Brain pericyte (primary cell): ENCODE data around the gene OR8U1.
"Not testable (repeated sequence)": the region's sequence is repeated elsewhere in the genome, so short reads cannot be mapped to it uniquely, and the experiment has no call there.

Source experiments
- DNase-seq: peaks from one replicate; pipeline ENCODE4 v3.0.0-alpha.2; 2012; ENCODE audit warnings: low read depth, low spot score

Gene OR8U1

GRCh38 chr11:56375324-56375723 lies at the start of gene OR8U1:
OR8U1 (plus strand) TSS chr11:56375624; CDS start chr11:56375624, 0 bp downstream.
- no peak for DNase-seq

- peak; percentile 2 for DNase-seq
These were observed 43.4 kb upstream of the OR8U1 start for GRCh38 chr11:56331861-56332491.

GRCh38 chr11:56333156-56333555 lies 42.3 kb upstream of the OR8U1 start:
- no peak for DNase-seq

GRCh38 chr11:56340289-56340688 lies 35.1 kb upstream of the OR8U1 start:
- DNase-seq = no peak

GRCh38 chr11:56345739-56346138 lies 29.7 kb upstream of the OR8U1 start, which contains the start of gene OR8K1:
OR8K1 (plus strand) TSS chr11:56346039; CDS start chr11:56346039, 0 bp downstream.
- no peak for DNase-seq

GRCh38 chr11:56353991-56354390 lies 21.4 kb upstream of the OR8U1 start, which contains the start of gene OR8J1:
OR8J1 (plus strand) TSS chr11:56354291; CDS start chr11:56360247, 5,956 bp downstream.
- no peak for DNase-seq

GRCh38 chr11:56380120-56380519 lies 4.7 kb downstream of the OR8U1 start:
- DNase-seq = no peak

- DNase-seq = no peak
These were observed 19.0 kb downstream of the OR8U1 start for GRCh38 chr11:56394381-56394780.

- no peak for DNase-seq
These were observed 20.6 kb downstream of the OR8U1 start for GRCh38 chr11:56396047-56396446.

- not testable (repeated sequence) for DNase-seq
These were observed 26.5 kb downstream of the OR8U1 start for GRCh38 chr11:56401858-56402461.

- DNase-seq = no peak
These were observed 29.0 kb downstream of the OR8U1 start for GRCh38 chr11:56404393-56404792.

GRCh38 chr11:56410801-56411200 lies 35.4 kb downstream of the OR8U1 start:
- no peak for DNase-seq

- DNase-seq = no peak
These were observed 37.0 kb downstream of the OR8U1 start, which contains the start of gene OR5AL1 for GRCh38 chr11:56412396-56412795. OR5AL1 (plus strand) TSS chr11:56412696.
